Measurements from ENCODE around the gene DESI2.

The DESI2 gene

DNA sequence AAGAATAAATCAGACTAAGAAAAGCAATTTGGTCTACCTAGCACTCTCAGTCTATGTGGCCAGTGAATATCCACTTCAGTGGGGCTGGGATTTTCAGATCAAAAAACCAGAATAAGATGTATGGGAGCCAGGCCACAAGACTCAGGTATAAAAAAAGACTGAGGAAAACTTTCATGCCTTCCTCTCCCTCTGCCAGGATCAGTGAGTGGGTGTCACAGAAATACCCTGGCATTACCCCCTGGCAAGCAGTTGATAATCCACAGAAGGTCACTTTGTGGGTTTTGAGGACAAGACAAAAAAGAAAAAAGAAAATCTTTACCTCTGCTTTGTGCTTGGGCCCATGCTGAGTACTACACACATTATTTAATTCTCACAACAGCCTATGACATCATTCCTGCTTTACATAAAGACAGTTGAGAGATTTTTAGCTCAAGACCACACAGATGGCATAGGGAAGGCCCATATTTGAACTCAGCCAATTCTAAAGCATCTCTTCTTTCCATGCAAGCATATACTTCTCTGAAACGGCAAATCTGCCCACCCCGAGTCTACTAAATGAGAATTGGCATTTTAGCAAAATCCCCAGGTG lies 57.6 kb downstream of the DESI2 start:
- TF ChIP-seq, protein P1, sequence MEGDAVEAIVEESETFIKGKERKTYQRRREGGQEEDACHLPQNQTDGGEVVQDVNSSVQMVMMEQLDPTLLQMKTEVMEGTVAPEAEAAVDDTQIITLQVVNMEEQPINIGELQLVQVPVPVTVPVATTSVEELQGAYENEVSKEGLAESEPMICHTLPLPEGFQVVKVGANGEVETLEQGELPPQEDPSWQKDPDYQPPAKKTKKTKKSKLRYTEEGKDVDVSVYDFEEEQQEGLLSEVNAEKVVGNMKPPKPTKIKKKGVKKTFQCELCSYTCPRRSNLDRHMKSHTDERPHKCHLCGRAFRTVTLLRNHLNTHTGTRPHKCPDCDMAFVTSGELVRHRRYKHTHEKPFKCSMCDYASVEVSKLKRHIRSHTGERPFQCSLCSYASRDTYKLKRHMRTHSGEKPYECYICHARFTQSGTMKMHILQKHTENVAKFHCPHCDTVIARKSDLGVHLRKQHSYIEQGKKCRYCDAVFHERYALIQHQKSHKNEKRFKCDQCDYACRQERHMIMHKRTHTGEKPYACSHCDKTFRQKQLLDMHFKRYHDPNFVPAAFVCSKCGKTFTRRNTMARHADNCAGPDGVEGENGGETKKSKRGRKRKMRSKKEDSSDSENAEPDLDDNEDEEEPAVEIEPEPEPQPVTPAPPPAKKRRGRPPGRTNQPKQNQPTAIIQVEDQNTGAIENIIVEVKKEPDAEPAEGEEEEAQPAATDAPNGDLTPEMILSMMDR (conservative IDR thresholded peaks at IDR 0.05) = no peak
- TF ChIP-seq ZFX (IDR thresholded peaks at IDR 0.05) = no peak
- H3K27ac ChIP-seq = no peak overlapping the region

DNA sequence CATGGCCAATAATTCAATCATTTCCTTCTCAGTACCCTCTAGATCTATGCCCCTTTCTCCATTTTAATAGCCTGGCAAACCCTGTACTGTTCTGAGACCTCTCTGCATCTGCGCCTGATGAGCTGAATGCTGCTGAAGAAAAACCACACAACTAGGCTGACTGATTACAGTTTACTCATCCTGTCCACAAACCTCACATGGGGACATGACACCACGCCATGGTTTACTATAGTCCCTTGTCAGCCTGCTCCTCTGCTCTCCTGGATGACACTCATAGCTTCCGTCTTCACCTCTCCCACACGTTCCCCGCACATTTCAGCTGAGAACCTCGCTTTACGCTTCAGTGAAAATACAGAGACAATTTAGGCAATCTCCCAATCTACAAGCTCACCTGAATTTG lies 59.7 kb downstream of the DESI2 start:
- H3K27ac ChIP-seq = no peak overlapping the region
- TF ChIP-seq, protein P1 (conservative IDR thresholded peaks at IDR 0.05) = no peak
- no peak for TF ChIP-seq ZFX (IDR thresholded peaks at IDR 0.05)

DNA sequence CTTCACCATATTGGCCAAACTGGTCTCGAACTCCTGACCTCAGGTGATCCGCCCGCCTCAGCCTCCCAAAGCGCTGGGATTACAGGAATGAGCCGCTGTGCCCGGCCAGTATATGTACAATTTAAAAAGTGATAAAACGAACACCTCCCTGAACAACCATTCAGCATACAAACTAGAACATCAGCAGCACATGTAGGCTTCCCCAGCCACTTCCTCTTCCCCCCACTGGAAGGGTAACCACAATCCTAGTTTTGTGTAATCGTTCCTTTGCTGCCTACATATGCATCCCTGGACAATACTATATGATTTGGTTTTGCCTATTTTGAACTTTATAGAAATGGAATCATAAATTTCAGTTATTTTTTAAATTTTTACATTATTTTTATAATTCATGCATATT lies 60.4 kb downstream of the DESI2 start:
- no peak overlapping the region for H3K27ac ChIP-seq
- TF ChIP-seq, protein P1 (conservative IDR thresholded peaks at IDR 0.05) = no peak
- no peak for TF ChIP-seq ZFX (IDR thresholded peaks at IDR 0.05)

DNA sequence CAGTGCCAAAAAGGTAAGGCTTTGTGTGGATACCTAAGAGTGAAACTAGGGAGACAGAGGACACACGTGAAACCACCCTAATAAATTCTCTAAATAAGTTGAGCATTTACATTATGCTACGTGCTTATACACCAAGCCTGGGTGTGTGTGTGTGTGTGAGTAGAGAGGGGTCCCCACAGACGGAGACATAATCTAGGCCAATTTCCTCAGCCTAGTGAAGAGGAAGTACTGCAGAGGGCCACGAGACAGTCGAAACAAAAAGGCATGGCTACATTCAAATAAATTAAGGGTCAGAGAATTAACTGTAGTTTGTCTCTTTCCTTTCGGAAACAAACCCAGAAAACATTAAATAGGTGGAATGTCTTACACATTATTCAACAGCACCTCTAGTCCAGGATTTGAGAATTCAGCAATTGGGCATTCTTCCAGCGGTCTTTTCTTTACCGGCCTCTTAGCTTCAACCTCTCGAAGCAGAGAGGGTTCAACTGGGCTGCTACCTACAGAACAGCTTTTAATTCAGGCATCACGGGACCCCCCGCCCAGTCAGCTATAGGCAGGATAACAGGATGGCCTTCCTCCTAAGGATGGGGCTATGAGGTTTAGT lies 75.0 kb downstream of the DESI2 start:
- H3K27ac ChIP-seq = no peak overlapping the region
- TF ChIP-seq, protein P1 (conservative IDR thresholded peaks at IDR 0.05) = no peak
- TF ChIP-seq ZFX (IDR thresholded peaks at IDR 0.05) = no peak

DNA sequence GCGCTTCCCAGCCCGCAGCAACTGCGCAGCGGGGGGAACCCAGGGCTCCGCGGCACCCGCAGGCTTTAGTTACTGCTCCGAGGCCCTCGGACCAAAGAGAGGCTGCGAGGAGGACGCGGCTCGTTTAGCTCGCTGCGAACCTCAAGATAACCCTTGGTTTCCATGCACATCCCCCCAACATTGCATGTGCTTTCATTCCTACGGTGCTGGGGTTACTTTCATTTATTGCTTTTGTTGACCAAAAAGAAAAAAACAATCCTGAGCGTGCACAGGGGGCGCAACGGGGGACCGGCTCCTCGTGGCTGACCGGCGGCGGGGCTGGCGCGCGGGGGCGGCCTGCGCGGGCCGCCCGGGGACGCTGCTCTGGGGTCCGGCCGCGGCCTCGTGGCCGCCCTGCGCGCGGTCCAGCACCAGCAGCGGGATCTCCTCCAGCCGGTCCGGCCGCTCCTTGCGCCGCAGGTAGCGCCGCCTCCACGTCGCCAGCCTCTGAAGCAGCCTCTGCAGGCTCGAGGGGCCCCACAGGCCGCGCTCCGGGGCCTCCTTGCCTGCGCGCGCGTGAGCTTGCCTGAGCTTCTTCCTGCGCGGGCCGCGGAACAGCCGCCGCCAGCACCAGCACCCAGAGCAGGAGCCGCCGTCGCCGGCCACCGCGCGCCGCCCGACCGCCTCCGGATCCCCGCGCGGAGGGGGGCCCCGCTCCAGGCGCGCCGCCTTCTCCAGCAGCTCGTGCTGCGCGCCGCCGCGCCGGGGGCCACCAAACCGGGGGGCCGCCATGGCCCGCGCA lies 77.4 kb downstream of the DESI2 start:
- peak; percentile 65; the same call in 1 of the 2 replicates for TF ChIP-seq ZFX (IDR thresholded peaks at IDR 0.05)
- TF ChIP-seq, protein P1 (conservative IDR thresholded peaks at IDR 0.05) = no peak
- H3K27ac ChIP-seq = no peak overlapping the region; the same call in 1 of the 2 replicates

DNA sequence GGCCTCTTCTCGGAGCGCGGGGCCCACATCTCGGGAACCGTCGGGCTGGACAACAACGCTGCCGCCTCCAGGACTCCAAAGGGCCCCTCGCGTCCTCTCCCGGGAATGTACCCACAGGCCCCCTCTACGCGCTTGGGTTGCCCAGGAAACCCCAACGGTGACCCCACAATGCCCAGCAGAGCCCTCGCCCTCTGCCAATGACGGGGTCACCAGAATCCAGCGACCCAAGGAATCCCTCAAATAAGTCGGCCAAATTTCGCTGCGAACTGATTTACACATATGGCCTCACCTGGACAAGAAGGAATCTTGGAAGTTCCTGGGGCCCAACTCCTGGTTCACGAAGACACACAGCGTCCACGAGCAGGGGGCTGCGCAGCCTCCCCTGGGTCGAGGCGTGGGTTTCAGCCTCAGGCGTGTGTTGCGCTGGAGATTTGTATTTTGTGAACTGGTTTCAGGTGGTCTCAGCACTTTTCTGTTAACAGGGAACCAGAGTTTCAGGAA lies 78.1 kb downstream of the DESI2 start:
- TF ChIP-seq ZFX (IDR thresholded peaks at IDR 0.05) = no peak
- TF ChIP-seq, protein P1 (conservative IDR thresholded peaks at IDR 0.05) = no peak
- H3K27ac ChIP-seq = no peak overlapping the region

DNA sequence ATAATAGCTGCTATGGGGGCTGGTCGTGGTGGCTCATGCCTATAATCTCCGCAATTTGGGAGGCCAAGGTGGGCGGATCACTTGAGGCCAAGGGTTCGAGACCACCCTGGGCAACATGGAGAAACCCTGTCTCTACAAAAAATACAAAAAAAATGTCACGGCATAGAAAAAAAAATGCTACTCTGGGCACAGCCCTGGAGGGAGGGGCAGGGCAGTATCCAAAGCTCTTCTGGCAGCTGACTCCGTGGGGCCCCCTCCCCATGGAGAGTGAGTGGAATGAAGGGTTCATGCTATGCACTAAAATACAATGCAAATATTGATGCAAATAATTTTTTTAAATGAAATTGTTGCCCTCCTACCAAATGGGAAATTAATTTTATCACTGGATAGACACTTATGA lies 78.7 kb downstream of the DESI2 start:
- no peak overlapping the region for H3K27ac ChIP-seq

More for the DNA sequence above, 78.7 kb downstream of the DESI2 start:
- TF ChIP-seq, protein P1 (conservative IDR thresholded peaks at IDR 0.05) = no peak
- no peak for TF ChIP-seq ZFX (IDR thresholded peaks at IDR 0.05)
